ENCODE measurements around the gene WFDC9.
A peak's percentile ranks its signal among the peaks of the same experiment; 100 is the strongest.
"Not testable (repeated sequence)": the region's sequence is repeated elsewhere in the genome, so short reads cannot be mapped to it uniquely, and the experiment has no call there.

The WFDC9 gene

GRCh38 chr20:45607810-45608209 is 23.3 kb downstream of the WFDC9 start:
- no peak for DNase-seq (ENCODE audit: low read depth)
- H3K4me3 ChIP-seq (ENCODE audit: low read depth, low read length): no peak overlapping the region
- TF ChIP-seq, protein P1, sequence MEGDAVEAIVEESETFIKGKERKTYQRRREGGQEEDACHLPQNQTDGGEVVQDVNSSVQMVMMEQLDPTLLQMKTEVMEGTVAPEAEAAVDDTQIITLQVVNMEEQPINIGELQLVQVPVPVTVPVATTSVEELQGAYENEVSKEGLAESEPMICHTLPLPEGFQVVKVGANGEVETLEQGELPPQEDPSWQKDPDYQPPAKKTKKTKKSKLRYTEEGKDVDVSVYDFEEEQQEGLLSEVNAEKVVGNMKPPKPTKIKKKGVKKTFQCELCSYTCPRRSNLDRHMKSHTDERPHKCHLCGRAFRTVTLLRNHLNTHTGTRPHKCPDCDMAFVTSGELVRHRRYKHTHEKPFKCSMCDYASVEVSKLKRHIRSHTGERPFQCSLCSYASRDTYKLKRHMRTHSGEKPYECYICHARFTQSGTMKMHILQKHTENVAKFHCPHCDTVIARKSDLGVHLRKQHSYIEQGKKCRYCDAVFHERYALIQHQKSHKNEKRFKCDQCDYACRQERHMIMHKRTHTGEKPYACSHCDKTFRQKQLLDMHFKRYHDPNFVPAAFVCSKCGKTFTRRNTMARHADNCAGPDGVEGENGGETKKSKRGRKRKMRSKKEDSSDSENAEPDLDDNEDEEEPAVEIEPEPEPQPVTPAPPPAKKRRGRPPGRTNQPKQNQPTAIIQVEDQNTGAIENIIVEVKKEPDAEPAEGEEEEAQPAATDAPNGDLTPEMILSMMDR (IDR thresholded peaks at IDR 0.05; ENCODE audit: low read depth, low read length, missing control alignments): no peak
- in situ Hi-C loops (cut with HindIII; ENCODE audit: low sequenced_read_pairs): no loop called here

DNA sequence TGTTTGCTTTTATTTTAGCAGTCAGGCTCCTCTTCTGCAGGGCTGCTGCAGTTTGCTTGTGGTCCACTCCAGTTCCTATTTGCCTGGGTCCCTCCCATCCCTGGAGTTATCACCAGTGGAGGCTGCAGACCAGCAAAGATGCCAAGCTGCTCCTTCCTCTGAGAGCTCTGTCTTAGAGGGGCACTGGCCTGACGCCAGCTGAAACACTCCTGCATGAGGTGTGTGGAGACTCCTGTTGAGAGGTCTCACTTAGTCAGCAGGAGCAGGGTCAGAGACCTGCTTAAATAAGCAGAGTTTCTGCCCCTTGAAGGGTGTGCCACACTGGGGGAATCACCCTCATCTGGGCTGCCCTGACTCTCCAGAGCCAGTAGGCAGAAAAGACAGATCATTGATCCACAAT is 35.8 kb downstream of the WFDC9 start:
- no peak overlapping the region for H3K4me3 ChIP-seq (ENCODE audit: low read depth, low read length)
- TF ChIP-seq, protein P1 (IDR thresholded peaks at IDR 0.05; ENCODE audit: low read depth, low read length, missing control alignments): no peak
- DNase-seq (ENCODE audit: low read depth): no peak
- in situ Hi-C loops (cut with HindIII; ENCODE audit: low sequenced_read_pairs): no loop called here

DNA sequence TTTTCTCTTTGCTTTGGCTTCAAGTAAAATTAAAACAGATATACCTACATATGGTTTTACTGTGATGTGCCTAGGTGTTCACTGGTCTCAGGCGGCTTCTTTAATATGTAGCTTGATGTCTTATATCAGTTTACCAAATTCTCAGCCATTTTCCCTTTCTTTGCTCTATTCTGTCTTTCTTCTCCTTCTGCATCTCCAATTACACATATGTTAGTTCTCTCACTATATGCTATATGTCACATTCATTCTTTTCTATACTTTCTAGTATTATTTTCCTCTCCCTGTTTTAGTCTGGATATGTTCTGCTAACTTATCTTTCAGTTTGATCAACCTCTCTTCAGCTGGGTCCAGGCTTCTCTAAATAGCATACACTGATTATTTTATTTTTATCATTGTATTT is 37.6 kb downstream of the WFDC9 start:
- TF ChIP-seq, protein P1 (IDR thresholded peaks at IDR 0.05; ENCODE audit: low read depth, low read length, missing control alignments): no peak
- in situ Hi-C loops (cut with HindIII; ENCODE audit: low sequenced_read_pairs): no loop called here
- DNase-seq (ENCODE audit: low read depth): no peak
- no peak overlapping the region for H3K4me3 ChIP-seq (ENCODE audit: low read depth, low read length)

DNA sequence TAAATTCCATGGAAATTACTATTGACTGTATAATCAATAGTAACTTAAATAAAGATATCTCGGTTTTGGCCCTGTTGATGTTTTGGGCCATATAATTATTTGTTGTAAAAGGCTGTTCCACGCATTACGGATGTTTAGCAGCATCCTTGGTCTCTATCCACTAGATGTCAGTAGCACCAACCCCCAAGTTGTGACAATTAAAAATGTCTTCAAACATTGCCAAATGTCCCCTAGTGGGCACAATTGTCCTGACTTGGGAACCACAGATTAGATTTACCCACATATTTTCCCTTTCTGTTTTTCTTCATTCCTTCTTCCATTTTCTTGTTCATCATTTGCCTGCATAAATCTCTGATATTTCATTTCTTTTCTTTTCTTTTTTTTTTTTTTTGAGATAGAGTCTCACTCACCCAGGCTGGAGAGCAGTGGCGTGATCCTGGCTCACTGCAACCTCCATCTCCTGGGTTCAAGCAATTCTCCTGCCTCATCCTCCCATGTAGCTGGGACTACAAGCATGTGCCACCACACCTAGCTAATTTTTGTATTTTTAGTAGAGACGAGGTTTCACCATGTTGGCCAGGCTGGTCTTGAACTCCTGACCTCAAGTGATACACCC is 38.4 kb downstream of the WFDC9 start:
- H3K4me3 ChIP-seq (ENCODE audit: low read depth, low read length): no peak overlapping the region
- in situ Hi-C loops (cut with HindIII; ENCODE audit: low sequenced_read_pairs): no loop called here
- DNase-seq (ENCODE audit: low read depth): no peak
- TF ChIP-seq, protein P1 (IDR thresholded peaks at IDR 0.05; ENCODE audit: low read depth, low read length, missing control alignments): peak; percentile 43

GRCh38 chr20:45589725-45590124 is 41.4 kb downstream of the WFDC9 start:
- DNase-seq (ENCODE audit: low read depth): no peak
- TF ChIP-seq, protein P1 (IDR thresholded peaks at IDR 0.05; ENCODE audit: low read depth, low read length, missing control alignments): no peak
- no peak overlapping the region for H3K4me3 ChIP-seq (ENCODE audit: low read depth, low read length)
- in situ Hi-C loops (cut with HindIII; ENCODE audit: low sequenced_read_pairs): no loop called here

DNA sequence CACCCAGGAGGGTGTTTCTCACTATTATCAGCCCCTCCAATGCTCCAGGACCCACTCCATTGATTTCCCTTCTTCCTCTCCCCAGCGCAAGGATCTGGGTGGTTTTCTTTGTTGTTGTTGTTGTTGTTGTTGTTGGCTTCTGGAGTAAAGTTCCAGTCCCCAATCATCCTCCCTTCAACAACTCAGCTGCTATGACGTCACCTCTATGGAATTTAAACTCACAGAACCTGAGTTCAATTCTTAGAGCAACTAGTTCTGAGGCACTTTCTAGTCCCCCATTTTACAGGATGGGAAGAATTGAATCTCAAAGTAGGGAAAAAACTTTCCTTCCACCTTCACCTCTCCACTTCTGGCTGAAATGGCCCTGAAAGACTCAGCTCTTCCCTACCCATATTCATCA is 42.3 kb downstream of the WFDC9 start:
- in situ Hi-C loops (cut with HindIII; ENCODE audit: low sequenced_read_pairs): no loop called here
- no peak for DNase-seq (ENCODE audit: low read depth)
- no peak overlapping the region for H3K4me3 ChIP-seq (ENCODE audit: low read depth, low read length)
- TF ChIP-seq, protein P1 (IDR thresholded peaks at IDR 0.05; ENCODE audit: low read depth, low read length, missing control alignments): no peak

DNA sequence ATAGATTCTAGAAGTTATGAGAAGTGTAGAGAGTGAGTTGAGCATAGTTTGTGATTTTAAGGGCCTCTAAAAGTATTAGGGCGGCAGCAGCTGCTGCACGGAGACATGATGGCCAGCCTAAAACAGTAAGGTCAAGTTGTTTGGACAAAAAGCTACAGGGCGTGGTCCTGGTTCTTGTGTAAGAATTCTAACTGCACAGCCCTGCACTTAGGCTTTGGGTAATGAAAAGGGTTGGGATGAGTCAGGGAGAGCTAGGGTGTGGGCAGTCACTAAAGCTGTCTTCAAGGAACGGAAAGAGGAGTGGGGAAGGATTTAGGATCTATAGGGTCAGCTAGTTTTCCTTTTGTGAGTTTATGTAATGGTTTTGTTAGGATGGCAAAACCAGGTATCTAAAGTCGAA is 45.1 kb downstream of the WFDC9 start:
- H3K4me3 ChIP-seq (ENCODE audit: low read depth, low read length); DNase-seq (ENCODE audit: low read depth); in situ Hi-C loops (cut with HindIII; ENCODE audit: low sequenced_read_pairs): not testable (repeated sequence)

GRCh38 chr20:45584294-45584693 is 46.8 kb downstream of the WFDC9 start:
- DNase-seq (ENCODE audit: low read depth); H3K4me3 ChIP-seq (ENCODE audit: low read depth, low read length); in situ Hi-C loops (cut with HindIII; ENCODE audit: low sequenced_read_pairs): not testable (repeated sequence)
